PC-3 (cell line): ENCODE results near the gene CCSER1.

Experiments used
- CTCF ChIP-seq: fragments of 300-600 bp; sonication (generic); conservative IDR thresholded peaks from 2 replicates; pipeline ENCODE4 v1.5.1; 2017; ENCODE audit warnings: antibody characterized with exemption, low read depth, mild to moderate bottlenecking, low read length
- EZH2 ChIP-seq: fragments of 300-600 bp; sonication (generic); IDR thresholded peaks from one replicate; pipeline ENCODE4 v1.6.1; 2017; ENCODE audit warnings: antibody characterized with exemption, mild to moderate bottlenecking, low read length; ENCODE audit not compliant: unreplicated experiment
- EZH2phosphoT487 ChIP-seq: fragments of 300-600 bp; sonication (generic); IDR thresholded peaks from 2 replicates; pipeline ENCODE4 v1.6.1; 2018; ENCODE audit warnings: mild to moderate bottlenecking, antibody characterized with exemption, low read length, borderline replicate concordance

DNA sequence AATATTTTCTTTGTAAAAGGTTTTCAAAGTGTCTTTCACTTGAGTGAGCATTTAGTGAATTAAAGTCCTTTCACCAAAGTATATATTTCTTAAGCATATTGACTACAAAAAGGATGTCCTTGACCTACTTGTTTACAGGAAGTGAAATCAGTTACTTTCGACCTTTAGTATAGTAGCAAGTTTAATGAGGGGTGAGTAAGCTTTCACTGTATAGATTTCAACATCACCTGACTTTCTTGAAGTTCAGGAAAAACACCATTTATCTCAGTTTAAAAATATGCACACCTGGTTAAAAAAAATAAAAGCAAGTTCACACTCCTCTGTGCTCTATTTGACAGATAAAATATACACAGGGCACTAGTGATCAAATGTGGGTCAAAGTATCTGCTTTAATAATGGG, 88.1 kb downstream of the CCSER1 start:
- no peak for TF ChIP-seq CTCF
- TF ChIP-seq EZH2phosphoT487, result no peak
- no peak for TF ChIP-seq EZH2
